ENCODE results near the gene TET2.
"Not testable (repeated sequence)": the region's sequence is repeated elsewhere in the genome, so short reads cannot be mapped to it uniquely, and the experiment has no call there.

TET2 gene

DNA sequence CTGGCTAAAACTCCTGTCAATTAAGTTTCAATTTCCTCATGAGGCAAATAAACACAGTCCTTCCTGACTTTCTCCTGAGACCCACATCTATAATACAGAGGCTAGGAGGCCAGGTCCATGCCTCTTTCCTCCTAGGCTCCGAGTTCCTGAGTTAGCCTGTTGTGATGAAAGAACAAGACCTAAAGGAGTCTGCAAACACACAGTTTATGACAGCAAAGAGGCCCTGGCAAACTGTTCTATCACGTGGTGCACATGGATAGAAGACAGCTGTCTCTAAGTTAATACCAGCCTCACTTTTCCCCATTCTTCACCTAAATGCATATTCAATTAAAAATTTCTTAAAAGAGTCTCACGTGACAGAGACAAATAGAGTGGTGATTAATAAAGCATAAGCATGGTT is 145.2 kb downstream of the TET2 start:
- no peak for DNase-seq (ENCODE audit: low spot score)

DNA sequence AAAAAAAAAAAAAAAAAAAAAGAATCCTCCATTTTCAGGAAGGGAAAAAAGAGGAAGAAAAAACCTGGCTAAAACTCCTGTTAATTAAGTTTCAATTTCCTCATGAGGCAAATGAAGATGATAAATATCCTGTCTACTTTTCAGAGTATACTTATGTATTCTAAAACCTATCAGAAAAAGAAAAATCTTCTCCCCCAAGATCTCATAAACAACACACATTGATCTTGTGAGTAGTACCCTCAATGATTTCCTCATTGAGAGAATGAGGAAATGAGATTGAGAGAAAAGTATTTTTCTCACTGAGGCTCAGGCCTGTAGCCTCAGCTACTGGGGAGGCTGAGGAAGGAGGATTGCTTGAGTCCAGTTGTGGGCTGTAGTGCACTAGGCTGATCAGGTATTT is 146.7 kb downstream of the TET2 start:
- no peak for DNase-seq (ENCODE audit: low spot score)

DNA sequence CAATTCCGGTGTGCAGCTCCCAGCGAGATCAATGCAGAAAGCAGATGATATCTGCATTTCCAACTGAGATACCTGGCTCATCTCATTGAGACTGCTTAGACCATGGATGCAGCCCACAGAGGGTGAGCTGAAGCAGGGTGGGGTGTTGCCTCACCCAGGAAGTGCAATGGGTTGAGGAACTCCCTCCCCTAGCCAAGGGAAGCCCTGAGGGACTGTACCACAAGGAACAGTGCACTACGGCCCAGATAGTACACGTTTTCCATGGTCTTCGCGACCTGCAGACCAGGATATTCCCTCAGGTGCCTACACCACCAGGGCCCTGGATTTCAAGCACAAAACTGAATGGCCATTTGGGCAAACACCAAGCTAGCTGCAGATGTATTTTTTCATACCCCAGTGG is 150.0 kb downstream of the TET2 start:
- DNase-seq (ENCODE audit: low spot score) = no peak

DNA sequence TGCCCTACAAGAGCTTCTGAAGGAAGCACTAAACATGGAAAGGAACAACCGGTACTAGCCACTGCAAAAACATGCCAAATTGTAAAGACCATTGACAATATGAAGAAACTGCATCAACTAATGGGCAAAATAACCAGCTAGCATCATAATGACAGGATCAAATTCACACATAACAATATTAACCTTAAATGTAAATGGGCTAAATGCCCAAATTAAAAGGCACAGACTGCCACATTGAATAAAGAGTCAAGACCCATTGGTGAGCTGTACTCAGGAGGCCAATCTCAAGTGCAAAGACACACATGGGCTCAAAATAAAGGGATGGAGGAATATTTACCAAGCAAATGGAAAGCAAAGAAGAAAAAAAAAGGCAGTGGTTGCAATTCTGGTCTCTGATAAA is 152.4 kb downstream of the TET2 start:
- not testable (repeated sequence) for DNase-seq (ENCODE audit: low spot score)

DNA sequence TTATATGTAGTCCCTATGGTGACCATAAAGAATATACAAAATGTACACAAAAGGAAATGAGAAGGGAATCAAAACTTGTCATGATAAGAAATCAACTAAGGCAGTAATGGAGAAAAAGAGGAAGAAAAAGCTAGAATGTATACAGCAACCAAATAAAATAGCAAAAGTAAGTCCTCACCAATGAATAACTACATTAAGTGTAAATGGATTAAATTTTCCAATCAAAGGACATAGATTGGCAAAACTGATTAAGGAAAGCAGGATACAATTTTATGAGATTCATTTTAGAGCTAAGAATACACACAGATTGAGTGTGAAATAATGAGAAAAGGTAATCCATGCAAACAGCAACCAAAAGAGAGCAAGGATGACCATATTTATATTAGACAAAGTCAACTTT is 157.4 kb downstream of the TET2 start:
- no peak for DNase-seq (ENCODE audit: low spot score)

DNA sequence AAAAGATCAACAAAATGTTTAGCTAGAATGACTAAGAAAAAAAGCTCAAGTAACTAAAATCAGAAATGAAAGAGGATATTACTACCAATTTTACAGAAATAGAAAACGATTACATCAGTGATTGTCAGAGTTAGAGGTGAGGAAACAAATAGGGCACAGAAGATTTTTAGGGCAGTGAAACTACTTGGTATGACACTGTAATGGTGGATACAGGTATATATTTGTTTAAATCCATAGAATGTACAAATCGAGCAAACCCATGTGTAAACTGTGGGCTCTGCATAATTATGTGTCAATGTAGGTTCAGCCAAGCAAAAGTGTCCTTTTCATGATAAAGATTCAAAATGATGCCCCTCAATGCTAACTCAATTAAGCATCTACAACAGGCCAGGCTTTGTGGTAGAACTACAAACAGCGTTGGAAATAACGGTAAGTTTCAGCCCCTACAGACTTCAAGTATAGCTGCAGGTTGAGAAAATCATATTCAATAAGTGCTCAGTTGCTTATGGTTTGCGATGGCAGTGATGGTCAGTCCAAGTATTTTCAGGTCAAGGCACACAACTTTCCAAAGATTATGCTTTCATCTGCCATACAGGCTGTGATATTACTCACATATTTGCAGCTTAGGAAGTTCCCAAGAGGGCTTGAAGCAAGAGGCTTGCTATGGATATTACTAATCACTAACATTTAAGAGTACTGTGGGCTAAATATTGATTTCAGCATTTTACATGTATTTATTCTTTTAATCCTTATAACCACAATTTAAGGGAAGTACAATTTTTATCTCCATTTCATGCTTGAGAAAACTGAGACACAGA is 158.6 kb downstream of the TET2 start:
- no peak for DNase-seq (ENCODE audit: low spot score)

DNA sequence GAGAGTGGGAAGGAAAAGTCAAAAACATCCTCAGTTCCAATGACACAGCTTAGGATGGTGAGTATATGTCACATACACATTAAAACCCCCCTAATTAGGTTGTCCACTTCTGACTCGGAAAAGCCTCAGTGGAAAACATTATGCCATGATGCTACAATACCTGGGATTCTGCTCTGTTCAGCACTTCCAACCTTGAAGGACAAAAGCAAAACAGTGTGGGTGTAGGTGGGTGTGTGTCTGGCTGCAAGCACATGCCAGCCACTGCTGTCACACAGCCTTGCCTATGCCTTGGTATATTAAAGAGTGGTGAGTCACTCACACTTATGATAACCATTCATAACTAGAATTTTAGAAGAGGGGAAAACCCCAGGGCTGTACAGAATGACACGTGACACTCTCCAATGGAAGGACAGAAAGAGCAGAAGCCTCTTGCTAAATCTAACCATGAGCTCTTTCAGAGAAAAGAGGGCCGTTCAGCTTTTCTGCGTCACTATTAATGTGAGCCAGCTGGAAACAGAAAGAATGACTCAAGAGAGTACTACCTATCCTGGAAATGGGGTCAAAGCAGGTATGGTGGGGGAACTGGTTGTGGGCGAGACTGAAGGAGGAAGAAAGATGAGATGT is 159.6 kb downstream of the TET2 start:
- DNase-seq (ENCODE audit: low spot score) = no peak

DNA sequence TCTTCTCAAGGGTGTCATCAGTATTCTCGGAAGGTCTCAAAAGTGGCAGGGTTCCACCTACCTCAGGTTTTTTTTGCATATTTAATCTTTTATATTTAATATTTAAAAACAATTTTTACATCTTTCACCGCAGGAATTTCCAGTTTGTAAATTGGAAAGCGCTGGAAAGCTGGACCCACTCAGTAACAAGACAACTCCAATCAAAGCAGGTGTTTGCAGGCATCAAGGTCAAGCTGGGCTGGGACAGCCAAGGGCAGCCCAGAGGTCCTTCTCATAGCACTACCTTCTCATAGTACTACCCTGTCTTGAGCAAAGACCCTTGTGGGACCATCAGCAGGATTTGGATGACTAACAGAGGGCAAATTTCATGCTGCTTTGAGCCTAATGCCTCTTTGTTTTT is 160.1 kb downstream of the TET2 start:
- no peak for DNase-seq (ENCODE audit: low spot score)

DNA sequence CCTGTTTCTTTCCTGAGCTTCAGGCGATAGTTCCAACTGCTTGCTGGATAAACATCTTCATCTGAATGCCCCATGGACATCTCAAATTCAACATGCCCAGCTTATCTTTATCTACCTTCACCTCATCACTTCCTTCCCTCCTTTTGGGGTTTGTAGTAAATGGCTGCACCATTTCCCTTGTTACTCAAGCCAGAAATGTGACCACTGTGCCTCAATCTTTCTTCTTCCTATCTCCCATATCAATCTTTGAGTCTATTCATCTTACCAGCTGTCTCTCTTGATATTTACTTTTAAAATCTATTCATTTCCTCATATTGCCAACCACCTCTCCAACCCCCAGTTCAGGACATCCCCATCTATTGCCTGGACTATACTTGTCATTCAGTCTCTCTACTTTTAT is 171.8 kb downstream of the TET2 start:
- no peak for DNase-seq (ENCODE audit: low spot score)

DNA sequence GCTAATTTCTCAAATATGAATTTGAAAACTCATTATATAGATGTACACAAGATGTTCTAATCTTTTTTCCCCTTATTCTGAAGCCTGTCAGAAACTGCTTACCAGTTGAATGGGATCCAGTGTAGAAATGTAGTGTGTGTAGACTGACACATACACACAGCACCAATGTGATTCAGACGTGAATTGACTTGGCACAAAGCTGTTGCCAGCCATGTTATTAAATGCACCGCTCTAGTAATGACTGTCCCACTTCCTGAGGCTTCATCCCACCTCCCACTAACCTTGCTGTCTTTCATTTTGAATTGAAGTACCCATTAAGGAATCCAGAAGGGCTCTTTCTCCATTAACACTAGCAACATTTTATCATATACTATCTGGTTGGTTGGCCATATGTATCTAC is 180.5 kb downstream of the TET2 start:
- no peak for DNase-seq (ENCODE audit: low spot score)

DNA sequence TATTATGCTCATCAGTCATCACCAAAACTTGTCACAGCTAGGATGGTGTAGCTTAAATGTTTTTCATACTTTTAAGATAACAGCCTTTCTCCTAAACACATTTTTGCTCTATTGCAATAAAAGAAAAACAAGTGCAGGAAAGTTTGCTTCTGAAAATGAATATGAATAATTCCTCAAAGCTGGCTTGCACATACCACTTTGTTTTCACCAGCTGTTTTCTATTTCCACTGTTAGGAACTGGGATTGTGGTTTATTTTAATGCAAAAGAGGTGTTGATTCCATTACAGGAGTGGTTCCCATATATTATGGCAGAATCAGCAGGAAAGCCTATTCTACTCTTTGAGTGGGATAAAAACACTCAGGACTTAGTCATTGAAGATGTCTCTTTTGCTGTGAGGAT is 181.3 kb downstream of the TET2 start:
- DNase-seq (ENCODE audit: low spot score) = no peak

DNA sequence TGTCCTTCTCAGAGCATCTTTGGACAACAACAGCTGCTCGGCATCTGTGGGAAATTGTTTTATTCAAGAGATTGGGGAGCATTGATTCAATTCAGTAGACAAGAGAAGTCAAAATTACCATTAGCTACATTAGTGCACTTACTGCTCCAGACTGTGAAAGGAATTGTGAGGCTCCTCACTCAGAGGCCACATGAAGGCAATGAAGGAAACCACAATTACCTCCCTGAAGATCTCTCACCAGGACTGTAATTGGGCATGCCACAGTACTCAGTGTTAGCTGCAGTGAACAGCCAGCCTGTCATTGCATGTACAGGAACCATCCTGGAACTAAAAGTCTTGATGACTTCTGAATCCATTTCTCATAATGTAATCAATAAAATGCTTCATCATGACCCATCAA is 182.4 kb downstream of the TET2 start:
- no peak for DNase-seq (ENCODE audit: low spot score)

All from AG20443 (cell line).